Left ventricle myocardium inferior (tissue), 1 donor: ENCODE results near the gene TNFRSF17. TPM values are rescaled to one million over a fixed set of nuclear protein-coding genes. Genes with fewer than 3 reads are reported as not detected.

ENCODE experiments used
- DNase-seq: peaks from one replicate; pipeline ENCODE4 v3.0.0-alpha.2; 2020
- H3K27ac ChIP-seq: fragments of 200-600 bp; replicated peaks from 2 replicates; pipeline ENCODE4 v1.8.0; 2021
- H3K27me3 ChIP-seq: fragments of 200-600 bp; 2 replicates; pipeline ENCODE4 v1.8.0; 2021; ENCODE audit warnings: low read depth
- H3K36me3 ChIP-seq: fragments of 200-600 bp; 2 replicates; pipeline ENCODE4 v1.8.0; 2021
- H3K4me1 ChIP-seq: fragments of 200-600 bp; 2 replicates; pipeline ENCODE4 v1.8.0; 2021
- H3K4me3 ChIP-seq: fragments of 200-600 bp; 2 replicates; pipeline ENCODE4 v1.8.0; 2021; ENCODE audit warnings: mild to moderate bottlenecking, moderate library complexity
- H3K9me3 ChIP-seq: fragments of 200-600 bp; replicated peaks from 2 replicates; pipeline ENCODE4 v1.8.0; 2021
- intact Hi-C: fragments of 100-400 bp; cut with micrococcal nuclease; formaldehyde crosslinking; loops from one replicate; pipeline ENCODE4 v1.11.0; 2022
- total RNA-seq: library from RNA; stranded (reverse); fragmentation: NEBNext Ultra II Directional; extraction: Animal tissue kit (Norgen Biotek cat#: 25700); gene quantifications from one replicate; pipeline ENCODE4 v1.2.1, GENCODE V29; 2021
- TF ChIP-seq, protein P1 (sequence below): fragments of 200-600 bp; IDR thresholded peaks from 2 replicates; pipeline ENCODE4 v1.8.0; 2021; ENCODE audit warnings: antibody characterized with exemption, mild to moderate bottlenecking, borderline replicate concordance
- donor health status: DM: no; HTN: yes; CAD: no; lungs with severe emphysema.

TNFRSF17 gene
- total RNA-seq, 1 donor from 2014 or later, result not detected

DNA sequence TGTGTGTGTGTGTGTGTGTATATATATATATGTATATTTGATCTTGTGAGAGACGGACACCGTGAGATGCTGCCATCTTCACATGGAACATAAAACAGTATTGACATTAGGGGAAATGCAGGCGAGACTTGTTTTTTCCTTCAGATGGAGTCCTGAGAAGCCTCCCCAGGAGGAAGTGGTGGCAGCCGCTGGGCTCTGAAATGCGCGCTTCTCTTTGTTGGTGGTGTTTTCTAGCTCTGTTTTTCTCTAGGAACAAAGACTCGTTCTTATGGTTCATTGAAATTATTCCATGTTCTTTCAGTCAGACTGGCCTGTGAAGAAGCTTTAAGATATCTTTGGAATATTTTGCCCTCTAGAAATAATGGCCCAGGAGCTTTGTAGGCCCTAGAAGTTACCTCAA lies 44.5 kb downstream of the TNFRSF17 start:
- no peaks in the 10 kb centered on the region for H3K9me3 ChIP-seq
- intact Hi-C loops, result no loop called here
- H3K27ac ChIP-seq, result no peak overlapping the region

DNA sequence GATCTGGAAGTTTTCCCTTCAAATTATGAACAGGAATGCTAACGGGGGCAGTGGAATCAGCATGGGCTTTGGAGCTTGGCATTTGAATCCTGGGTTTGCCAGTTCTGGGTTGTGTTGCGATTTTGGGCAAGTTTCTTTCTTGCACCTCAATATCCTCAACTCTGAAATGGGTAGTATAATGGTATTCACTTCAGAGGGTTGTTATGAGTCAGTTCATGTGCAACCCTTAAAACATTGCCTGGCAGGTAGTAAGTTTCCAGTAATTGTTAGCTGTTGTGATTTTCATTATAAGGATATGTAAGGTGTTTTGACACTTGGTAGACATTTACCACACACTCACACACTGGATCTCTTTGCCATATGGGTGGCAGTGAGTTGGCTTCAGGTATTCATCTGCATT lies 44.9 kb downstream of the TNFRSF17 start:
- Histone ChIP-seq H3K4me1 (peaks cover 16% of the 10 kb centered on the region), H3K27me3 (no peaks in the 10 kb centered on the region), H3K36me3 (peaks cover 15% of the 10 kb centered on the region), H3K9me3 (no peaks in the 10 kb centered on the region), H3K27ac (peak overlapping the region; percentile 47), H3K4me3 (no peak overlapping the region)
- TF ChIP-seq, protein P1, sequence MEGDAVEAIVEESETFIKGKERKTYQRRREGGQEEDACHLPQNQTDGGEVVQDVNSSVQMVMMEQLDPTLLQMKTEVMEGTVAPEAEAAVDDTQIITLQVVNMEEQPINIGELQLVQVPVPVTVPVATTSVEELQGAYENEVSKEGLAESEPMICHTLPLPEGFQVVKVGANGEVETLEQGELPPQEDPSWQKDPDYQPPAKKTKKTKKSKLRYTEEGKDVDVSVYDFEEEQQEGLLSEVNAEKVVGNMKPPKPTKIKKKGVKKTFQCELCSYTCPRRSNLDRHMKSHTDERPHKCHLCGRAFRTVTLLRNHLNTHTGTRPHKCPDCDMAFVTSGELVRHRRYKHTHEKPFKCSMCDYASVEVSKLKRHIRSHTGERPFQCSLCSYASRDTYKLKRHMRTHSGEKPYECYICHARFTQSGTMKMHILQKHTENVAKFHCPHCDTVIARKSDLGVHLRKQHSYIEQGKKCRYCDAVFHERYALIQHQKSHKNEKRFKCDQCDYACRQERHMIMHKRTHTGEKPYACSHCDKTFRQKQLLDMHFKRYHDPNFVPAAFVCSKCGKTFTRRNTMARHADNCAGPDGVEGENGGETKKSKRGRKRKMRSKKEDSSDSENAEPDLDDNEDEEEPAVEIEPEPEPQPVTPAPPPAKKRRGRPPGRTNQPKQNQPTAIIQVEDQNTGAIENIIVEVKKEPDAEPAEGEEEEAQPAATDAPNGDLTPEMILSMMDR, result no peak
- DNase-seq, result no peak
- intact Hi-C loops, result no loop called here

More for the DNA sequence above, 44.5 kb downstream of the TNFRSF17 start:
- Histone ChIP-seq H3K4me3 (no peak overlapping the region), H3K4me1 (peaks cover 16% of the 10 kb centered on the region), H3K36me3 (peaks cover 20% of the 10 kb centered on the region), H3K27me3 (no peaks in the 10 kb centered on the region)
- TF ChIP-seq, protein P1, result no peak
- DNase-seq, result no peak

DNA sequence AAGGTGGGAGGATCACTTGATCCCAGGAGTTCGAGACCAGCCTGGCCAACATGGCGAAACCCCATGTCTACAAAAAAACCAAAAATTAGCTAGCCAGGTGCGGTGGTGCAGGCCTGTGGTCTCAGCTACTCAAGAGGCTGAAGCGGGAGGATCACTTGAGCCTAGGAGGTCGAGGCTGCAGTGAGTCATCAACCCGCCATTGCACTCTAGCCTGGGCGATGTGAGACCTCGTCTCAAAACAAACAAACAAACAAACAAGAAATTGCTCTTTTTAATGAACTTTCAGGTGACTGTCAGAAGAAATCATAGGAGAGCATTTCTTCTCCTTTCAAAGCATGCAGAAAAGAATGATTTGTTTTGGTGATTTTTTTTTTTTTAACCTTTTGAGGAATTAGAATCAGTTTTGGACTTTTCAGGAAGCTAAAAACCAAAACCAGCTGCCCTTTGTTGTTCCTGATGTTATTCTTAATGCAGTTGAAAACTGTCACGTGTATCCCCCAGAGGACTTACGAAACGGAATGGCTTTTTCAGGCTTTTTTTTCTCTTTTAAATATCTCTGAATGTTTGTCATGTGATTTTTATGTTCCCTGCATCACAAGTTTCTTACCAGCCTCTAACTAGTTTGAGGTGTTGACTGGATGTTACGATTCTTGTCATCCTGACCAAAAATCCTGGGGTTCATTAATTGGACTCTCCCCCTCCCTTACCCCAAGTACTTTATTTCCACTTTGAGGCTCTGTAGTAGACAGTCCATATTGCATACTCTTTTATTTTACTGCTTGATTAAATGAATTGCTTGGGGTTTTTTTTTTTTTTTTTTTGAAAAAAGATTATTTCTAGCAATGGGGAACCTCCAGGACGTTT lies 45.6 kb downstream of the TNFRSF17 start:
- intact Hi-C loops, result no loop called here
- DNase-seq, result no peak
- Histone ChIP-seq H3K9me3 (no peaks in the 10 kb centered on the region), H3K27me3 (no peaks in the 10 kb centered on the region), H3K4me3 (peak overlapping the region; percentile 1), H3K36me3 (peaks cover 14% of the 10 kb centered on the region), H3K4me1 (peaks cover 16% of the 10 kb centered on the region), H3K27ac (peak overlapping the region; percentile 47)
- TF ChIP-seq, protein P1, result no peak

DNA sequence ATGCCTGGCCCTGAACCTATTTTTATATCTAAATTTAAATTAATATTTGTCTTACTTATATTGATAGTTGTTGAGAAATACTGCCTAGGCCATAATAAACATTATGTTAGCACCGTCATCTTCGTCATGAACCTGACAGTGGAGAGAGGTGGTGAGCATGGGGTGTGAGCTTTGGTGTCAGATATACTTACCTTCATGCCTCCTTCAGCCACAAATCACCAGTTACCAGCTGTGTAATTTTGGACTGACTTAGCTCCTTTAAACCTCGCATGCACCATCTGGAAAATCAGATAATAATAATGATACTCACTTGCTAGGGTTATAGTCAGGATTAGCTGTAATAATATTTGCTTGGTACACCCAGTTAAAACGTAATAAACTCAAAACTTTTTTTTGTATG lies 46.6 kb downstream of the TNFRSF17 start:
- intact Hi-C loops, result no loop called here
- Histone ChIP-seq H3K4me1 (peaks cover 21% of the 10 kb centered on the region), H3K4me3 (no peak overlapping the region), H3K27ac (no peak overlapping the region), H3K27me3 (no peaks in the 10 kb centered on the region), H3K36me3 (peaks cover 14% of the 10 kb centered on the region), H3K9me3 (no peaks in the 10 kb centered on the region)
- TF ChIP-seq, protein P1, result no peak
- DNase-seq, result no peak

DNA sequence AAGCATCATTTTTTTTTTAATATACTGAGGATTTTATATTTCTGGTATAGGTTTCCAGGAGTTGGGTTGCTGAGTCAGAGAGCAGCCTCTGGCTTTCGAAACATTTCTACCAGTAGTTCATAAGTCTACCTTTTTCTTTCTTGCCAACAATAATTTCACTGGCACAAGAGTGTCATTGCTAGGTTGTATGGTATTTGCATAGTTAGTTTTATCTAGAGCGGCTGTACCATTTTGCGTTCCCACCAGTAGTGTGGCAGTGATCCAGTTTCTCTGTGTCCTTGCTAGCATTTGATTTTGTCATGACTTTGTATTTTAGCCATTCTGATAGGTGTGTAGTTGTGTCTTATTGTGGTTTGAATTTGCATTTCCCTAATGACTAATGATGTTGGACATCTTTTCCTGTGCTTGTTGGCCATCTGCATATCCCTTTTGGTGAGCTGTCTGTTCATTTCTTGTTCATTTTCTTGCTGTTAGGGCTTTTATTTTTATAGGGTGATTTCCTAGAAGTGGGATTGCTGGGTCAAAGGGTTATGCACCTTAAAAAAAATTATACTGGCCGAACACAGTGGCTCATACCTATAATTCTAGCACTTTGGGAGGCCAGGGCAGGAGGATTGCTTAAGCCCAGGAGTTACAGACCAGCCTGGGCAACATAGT lies 51.4 kb downstream of the TNFRSF17 start:
- H3K36me3 ChIP-seq, result peaks cover 3% of the 10 kb centered on the region
- TF ChIP-seq, protein P1, result no peak
- no peaks in the 10 kb centered on the region for H3K9me3 ChIP-seq
- no peak for DNase-seq
- intact Hi-C loops, result no loop called here
- H3K4me3 ChIP-seq, result no peak overlapping the region
- peaks cover 10% of the 10 kb centered on the region for H3K4me1 ChIP-seq
- no peaks in the 10 kb centered on the region for H3K27me3 ChIP-seq
- H3K27ac ChIP-seq, result no peak overlapping the region
